WTC11 (cell line): ENCODE measurements around the gene GPC5. TPM values are rescaled to one million over a fixed set of nuclear protein-coding genes. Genes with fewer than 3 reads are reported as not detected.

Experiments used
- ATAC-seq: fragments of 200-7000 bp; cut with Tn5 transposase; 2 replicates; pipeline ENCODE4 v1.10.0; 2021; ENCODE audit warnings: mild to moderate bottlenecking, moderate library complexity
- CTCF ChIA-PET: fragments of 300-600 bp; sonication (Branson Sonifier 250); formaldehyde crosslinking; loops from one replicate; lab custom pipeline; 2021; ENCODE audit warnings: antibody characterized with exemption; lab: Charles Lee
- POLR2A ChIA-PET: fragments of 350-600 bp; sonication (Branson Sonifier 250); formaldehyde crosslinking; loops from one replicate; lab custom pipeline; 2021; ENCODE audit warnings: antibody characterized with exemption; lab: Charles Lee
- DNase-seq: peaks from one replicate; pipeline ENCODE4 v3.0.0; 2021; ENCODE audit warnings: low spot score
- H3K27ac Mint-ChIP-seq: 2 replicates; pipeline ENCODE4 v1.8.0; 2021; ENCODE audit warnings: mixed read lengths
- H3K27me3 Mint-ChIP-seq: 2 replicates; pipeline ENCODE4 v1.8.0; 2021; ENCODE audit warnings: low read depth, mild to moderate bottlenecking, moderate library complexity, mixed read lengths
- H3K36me3 Mint-ChIP-seq: 2 replicates; pipeline ENCODE4 v1.8.0; 2021; ENCODE audit warnings: mixed read lengths
- H3K4me1 Mint-ChIP-seq: 2 replicates; pipeline ENCODE4 v1.8.0; 2022; ENCODE audit warnings: mixed read lengths
- H3K4me3 Mint-ChIP-seq: 2 replicates; pipeline ENCODE4 v1.8.0; 2021; ENCODE audit warnings: mild to moderate bottlenecking, moderate library complexity, mixed read lengths
- H3K9me3 Mint-ChIP-seq: 2 replicates; pipeline ENCODE4 v1.8.0; 2021; ENCODE audit warnings: mixed read lengths
- ARID4B ChIP-seq: sonication (generic); formaldehyde crosslinking; IDR thresholded peaks from 2 replicates; pipeline ENCODE4 v1.8.0; 2023; ENCODE audit warnings: missing genetic modification reagents, mild to moderate bottlenecking, borderline replicate concordance
- ATF6 ChIP-seq: sonication (generic); formaldehyde crosslinking; IDR thresholded peaks from 2 replicates; pipeline ENCODE4 v1.8.1; 2023; ENCODE audit warnings: mild to moderate bottlenecking, missing genetic modification reagents
- CBFB ChIP-seq: sonication (generic); formaldehyde crosslinking; IDR thresholded peaks from 2 replicates; pipeline ENCODE4 v1.8.1; 2022; ENCODE audit warnings: mild to moderate bottlenecking, low read depth, missing genetic modification reagents
- CTCF ChIP-seq: fragments of 200-600 bp; IDR thresholded peaks from 2 replicates; pipeline ENCODE4 v1.8.0; 2022; ENCODE audit warnings: antibody characterized with exemption
- ETV6 ChIP-seq: sonication (generic); formaldehyde crosslinking; IDR thresholded peaks from 2 replicates; pipeline ENCODE4 v1.8.1; 2022; ENCODE audit warnings: mild to moderate bottlenecking, missing genetic modification reagents
- JAZF1 ChIP-seq: fragments of 250-450 bp; sonication (Bioruptor Pico); IDR thresholded peaks from 2 replicates; pipeline ENCODE4 v1.9.0; 2021; ENCODE audit warnings: moderate library complexity, mild to moderate bottlenecking, inconsistent platforms
- MAX ChIP-seq: sonication (generic); formaldehyde crosslinking; IDR thresholded peaks from 2 replicates; pipeline ENCODE4 v1.8.0; 2022; ENCODE audit warnings: mild to moderate bottlenecking, missing genetic modification reagents
- NFATC4 ChIP-seq: fragments of 250-450 bp; sonication (Bioruptor Pico); IDR thresholded peaks from 2 replicates; pipeline ENCODE4 v1.9.0; 2021; ENCODE audit warnings: mild to moderate bottlenecking
- NFE2L1 ChIP-seq: sonication (generic); formaldehyde crosslinking; IDR thresholded peaks from 2 replicates; pipeline ENCODE4 v1.8.1; 2023; ENCODE audit warnings: missing genetic modification reagents
- NR1H2 ChIP-seq: sonication (generic); formaldehyde crosslinking; IDR thresholded peaks from 2 replicates; pipeline ENCODE4 v1.9.0; 2021; ENCODE audit warnings: mild to moderate bottlenecking, moderate library complexity, missing genetic modification reagents
- TEAD4 ChIP-seq: sonication (generic); formaldehyde crosslinking; IDR thresholded peaks from 2 replicates; pipeline ENCODE4 v1.8.0; 2022; ENCODE audit warnings: mild to moderate bottlenecking, missing genetic modification reagents
- TP53 ChIP-seq: sonication (generic); formaldehyde crosslinking; IDR thresholded peaks from 2 replicates; pipeline ENCODE4 v1.8.1; 2023; ENCODE audit warnings: mild to moderate bottlenecking, missing genetic modification reagents
- USF1 ChIP-seq: sonication (generic); formaldehyde crosslinking; IDR thresholded peaks from 2 replicates; pipeline ENCODE4 v1.8.0; 2022; ENCODE audit warnings: mild to moderate bottlenecking, missing genetic modification reagents
- ZBTB21 ChIP-seq: sonication (generic); formaldehyde crosslinking; IDR thresholded peaks from 2 replicates; pipeline ENCODE4 v1.8.1; 2023; ENCODE audit warnings: mild to moderate bottlenecking, missing genetic modification reagents, borderline replicate concordance
- ZNF263 ChIP-seq: sonication (generic); formaldehyde crosslinking; IDR thresholded peaks from 2 replicates; pipeline ENCODE4 v1.8.1; 2022; ENCODE audit warnings: low read depth, mild to moderate bottlenecking, moderate library complexity, missing genetic modification reagents
- ZNF317 ChIP-seq: sonication (generic); formaldehyde crosslinking; IDR thresholded peaks from 2 replicates; pipeline ENCODE4 v1.8.1; 2023; ENCODE audit warnings: low read depth, mild to moderate bottlenecking, moderate library complexity, missing genetic modification reagents, borderline replicate concordance
- ZNF671 ChIP-seq: fragments of 250-450 bp; sonication (Bioruptor Pico); IDR thresholded peaks from 2 replicates; pipeline ENCODE4 v1.8.0; 2021; ENCODE audit warnings: mild to moderate bottlenecking
- total RNA-seq: library from RNA; stranded (reverse); gene quantifications from 3 replicates; pipeline ENCODE4 v1.2.3, GENCODE V29; 2021
- TF ChIP-seq, protein P1 (sequence below): sonication (generic); formaldehyde crosslinking; IDR thresholded peaks from 2 replicates; pipeline ENCODE4 v1.8.0; 2022; ENCODE audit warnings: mild to moderate bottlenecking, missing genetic modification reagents
- TF ChIP-seq, protein P2 (sequence below): sonication (generic); formaldehyde crosslinking; IDR thresholded peaks from 2 replicates; pipeline ENCODE4 v1.8.1; 2022; ENCODE audit warnings: mild to moderate bottlenecking, moderate library complexity, missing genetic modification reagents
- TF ChIP-seq, protein P3 (sequence below): sonication (generic); formaldehyde crosslinking; IDR thresholded peaks from 2 replicates; pipeline ENCODE4 v1.8.1; 2023; ENCODE audit warnings: mild to moderate bottlenecking, missing genetic modification reagents, moderate library complexity

GPC5 gene
- total RNA-seq, 1 experiment from 2014 or later: 0.46 TPM

- CTCF ChIA-PET: interaction anchor here (0.6 to 1.4 kb wide), 3 partner anchors 22 to 162 kb away, joined by 3 to 6 read pairs (median 3); no protein-coding TSS in a partner anchor
- ATAC-seq: peak; percentile 95
- peaks cover 8% of the 10 kb centered on the region for H3K9me3 Mint-ChIP-seq
- H3K36me3 Mint-ChIP-seq: no peaks in the 10 kb centered on the region
- no peaks in the 10 kb centered on the region for H3K27me3 Mint-ChIP-seq
- DNase-seq: no peak
- TF ChIP-seq NR1H2 (CRISPR knock-in tag) (no peak), TP53 (CRISPR knock-in tag) (no peak)
- TF ChIP-seq, protein P1, sequence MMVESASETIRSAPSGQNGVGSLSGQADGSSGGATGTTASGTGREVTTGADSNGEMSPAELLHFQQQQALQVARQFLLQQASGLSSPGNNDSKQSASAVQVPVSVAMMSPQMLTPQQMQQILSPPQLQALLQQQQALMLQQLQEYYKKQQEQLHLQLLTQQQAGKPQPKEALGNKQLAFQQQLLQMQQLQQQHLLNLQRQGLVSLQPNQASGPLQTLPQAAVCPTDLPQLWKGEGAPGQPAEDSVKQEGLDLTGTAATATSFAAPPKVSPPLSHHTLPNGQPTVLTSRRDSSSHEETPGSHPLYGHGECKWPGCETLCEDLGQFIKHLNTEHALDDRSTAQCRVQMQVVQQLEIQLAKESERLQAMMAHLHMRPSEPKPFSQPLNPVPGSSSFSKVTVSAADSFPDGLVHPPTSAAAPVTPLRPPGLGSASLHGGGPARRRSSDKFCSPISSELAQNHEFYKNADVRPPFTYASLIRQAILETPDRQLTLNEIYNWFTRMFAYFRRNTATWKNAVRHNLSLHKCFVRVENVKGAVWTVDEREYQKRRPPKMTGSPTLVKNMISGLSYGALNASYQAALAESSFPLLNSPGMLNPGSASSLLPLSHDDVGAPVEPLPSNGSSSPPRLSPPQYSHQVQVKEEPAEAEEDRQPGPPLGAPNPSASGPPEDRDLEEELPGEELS (CRISPR knock-in tag): no peak
- H3K4me1 Mint-ChIP-seq: peaks cover 12% of the 10 kb centered on the region
- POLR2A ChIA-PET: no interaction called here
- H3K27ac Mint-ChIP-seq: no peak overlapping the region
- no peak overlapping the region for H3K4me3 Mint-ChIP-seq
Measured at GRCh38 chr13:91739751-91740150, 341.3 kb downstream of the GPC5 start.

DNA sequence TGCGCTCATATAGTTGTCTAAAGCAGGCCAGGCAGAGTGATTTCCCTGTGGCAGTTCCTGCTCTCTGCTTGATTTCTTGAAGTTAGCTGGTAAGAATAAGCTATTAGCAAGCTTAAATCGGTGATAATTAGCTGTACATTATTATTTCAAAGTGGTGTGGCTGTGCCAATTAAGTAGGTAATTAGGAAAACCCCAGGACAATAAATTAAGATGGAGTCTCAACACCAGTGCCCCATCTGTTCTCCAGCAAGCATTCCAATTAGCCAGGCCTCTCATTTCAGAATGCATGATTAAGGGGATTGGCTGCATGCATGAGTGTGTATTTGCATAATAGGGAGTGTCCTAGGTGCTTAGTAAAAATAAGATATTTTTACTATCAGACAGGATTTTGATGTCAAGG, 342.3 kb downstream of the GPC5 start:
- no peaks in the 10 kb centered on the region for H3K27me3 Mint-ChIP-seq
- TF ChIP-seq TEAD4 (CRISPR knock-in tag) (no peak), NFATC4 (CRISPR knock-in tag) (no peak), ETV6 (no peak), ZNF671 (CRISPR knock-in tag) (no peak), MAX (no peak), NFE2L1 (CRISPR knock-in tag) (no peak), ZNF263 (CRISPR knock-in tag) (no peak), USF1 (CRISPR knock-in tag) (no peak), CBFB (CRISPR knock-in tag) (no peak), ZNF317 (CRISPR knock-in tag) (no peak)
- TF ChIP-seq, all 79 proteins: peak for 0
- no peaks in the 10 kb centered on the region for H3K36me3 Mint-ChIP-seq
- no peak overlapping the region for H3K4me3 Mint-ChIP-seq
- POLR2A ChIA-PET: no interaction called here
- no peak for ATAC-seq
- DNase-seq: no peak
- peaks cover 16% of the 10 kb centered on the region for H3K4me1 Mint-ChIP-seq
- no peak overlapping the region for H3K27ac Mint-ChIP-seq
- H3K9me3 Mint-ChIP-seq: peaks cover 8% of the 10 kb centered on the region
- CTCF ChIA-PET: interaction anchor here (1.4 kb wide), 1 partner anchor 41 kb away, joined by 6 read pairs; no protein-coding TSS in a partner anchor

DNA sequence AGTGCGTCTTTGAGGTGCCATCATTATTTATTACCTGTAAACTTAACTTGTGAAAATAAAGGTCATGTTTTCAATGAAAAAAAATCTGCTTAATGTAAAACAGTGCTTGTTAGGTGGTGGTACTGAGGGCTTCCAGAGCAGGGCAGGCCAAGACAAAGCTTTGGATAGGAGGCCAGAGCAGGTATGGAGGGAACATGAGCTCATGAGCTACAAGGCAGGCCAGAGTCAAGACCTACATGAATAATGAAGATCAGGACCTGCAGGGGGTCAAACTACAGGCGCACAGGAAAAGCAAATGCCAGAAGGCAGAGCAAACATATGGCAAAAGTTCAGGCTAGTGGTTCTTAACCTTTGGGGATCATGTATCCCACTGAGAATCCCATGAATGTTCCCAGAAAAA, 343.5 kb downstream of the GPC5 start:
- peak; percentile 71 for ATAC-seq
- no peak for DNase-seq
- POLR2A ChIA-PET: no interaction called here
- no peaks in the 10 kb centered on the region for H3K36me3 Mint-ChIP-seq
- H3K4me3 Mint-ChIP-seq: no peak overlapping the region
- peaks cover 16% of the 10 kb centered on the region for H3K4me1 Mint-ChIP-seq
- H3K27me3 Mint-ChIP-seq: no peaks in the 10 kb centered on the region
- no peak overlapping the region for H3K27ac Mint-ChIP-seq
- CTCF ChIA-PET: no interaction called here
- peaks cover 8% of the 10 kb centered on the region for H3K9me3 Mint-ChIP-seq
- TF ChIP-seq ARID4B (CRISPR knock-in tag) (no peak), ZBTB21 (CRISPR knock-in tag) (no peak), JAZF1 (CRISPR knock-in tag) (no peak), ATF6 (no peak), NFE2L1 (CRISPR knock-in tag) (no peak), CTCF (no peak)
- TF ChIP-seq, protein P2, sequence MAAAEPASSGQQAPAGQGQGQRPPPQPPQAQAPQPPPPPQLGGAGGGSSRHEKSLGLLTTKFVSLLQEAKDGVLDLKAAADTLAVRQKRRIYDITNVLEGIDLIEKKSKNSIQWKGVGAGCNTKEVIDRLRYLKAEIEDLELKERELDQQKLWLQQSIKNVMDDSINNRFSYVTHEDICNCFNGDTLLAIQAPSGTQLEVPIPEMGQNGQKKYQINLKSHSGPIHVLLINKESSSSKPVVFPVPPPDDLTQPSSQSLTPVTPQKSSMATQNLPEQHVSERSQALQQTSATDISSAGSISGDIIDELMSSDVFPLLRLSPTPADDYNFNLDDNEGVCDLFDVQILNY: no peak
- TF ChIP-seq, protein P3, sequence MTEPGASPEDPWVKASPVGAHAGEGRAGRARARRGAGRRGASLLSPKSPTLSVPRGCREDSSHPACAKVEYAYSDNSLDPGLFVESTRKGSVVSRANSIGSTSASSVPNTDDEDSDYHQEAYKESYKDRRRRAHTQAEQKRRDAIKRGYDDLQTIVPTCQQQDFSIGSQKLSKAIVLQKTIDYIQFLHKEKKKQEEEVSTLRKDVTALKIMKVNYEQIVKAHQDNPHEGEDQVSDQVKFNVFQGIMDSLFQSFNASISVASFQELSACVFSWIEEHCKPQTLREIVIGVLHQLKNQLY (CRISPR knock-in tag): no peak
